Panc1 (cell line): ENCODE data around the gene EFNA5.

Experiments used
- CTCF ChIP-seq: fragments of 450-650 bp; IDR thresholded peaks from 2 replicates; pipeline ENCODE4 v1.5.1; 2017; ENCODE audit warnings: mild to moderate bottlenecking
- POLR2AphosphoS5 ChIP-seq: IDR thresholded peaks from 2 replicates; pipeline ENCODE4 v1.6.1; 2012; ENCODE audit warnings: mild to moderate bottlenecking, low read depth, low read length, moderate library complexity
- REST ChIP-seq, 2 experiments: IDR thresholded peaks; 2 replicates each; pipeline ENCODE4 v1.6.1; 2011 to 2012; ENCODE audit warnings: low read depth in 2 of 2, control low read depth in 1 of 2, low read length in 1 of 2, mild to moderate bottlenecking in 1 of 2, moderate library complexity in 1 of 2; ENCODE audit not compliant: insufficient read depth in 1 of 2
- SIN3A ChIP-seq: IDR thresholded peaks from 2 replicates; pipeline ENCODE4 v1.6.1; 2012; ENCODE audit warnings: low read depth, mild to moderate bottlenecking, low read length, moderate library complexity, borderline replicate concordance; ENCODE audit not compliant: insufficient read depth
- TCF7L2 ChIP-seq: IDR thresholded peaks from 2 replicates; pipeline ENCODE4 v1.6.1; 2011; ENCODE audit warnings: mild to moderate bottlenecking, low read depth, low read length, inconsistent platforms

GRCh38 chr5:107515521-107516080, 155.1 kb downstream of the EFNA5 start:
- TF ChIP-seq CTCF: no peak
- TF ChIP-seq POLR2AphosphoS5: no peak
- TF ChIP-seq REST (IDR thresholded peaks at IDR 0.05; ENCODE audit: insufficient read depth in 1 of 2, low read depth in 2 of 2, low read length in 1 of 2): no peak
- no peak for TF ChIP-seq TCF7L2
- no peak for TF ChIP-seq SIN3A
